Karpas-422 (cell line): ENCODE results near the gene STX2. TPM values are rescaled to one million over a fixed set of nuclear protein-coding genes. Genes with fewer than 3 reads are reported as not detected.
"Not testable (repeated sequence)": the region's sequence is repeated elsewhere in the genome, so short reads cannot be mapped to it uniquely, and the experiment has no call there.

Experiments
- DNase-seq: peaks from one replicate; pipeline ENCODE4 v3.0.0-alpha.2; 2015
- H2AFZ ChIP-seq: fragments of 200-600 bp; sonication (generic); 2 replicates; pipeline ENCODE4 v1.6.1; 2014; ENCODE audit warnings: antibody characterized with exemption, low read length, mixed read lengths
- H3K27ac ChIP-seq: fragments of 200-600 bp; sonication (generic); 2 replicates; pipeline ENCODE4 v1.5.1; 2014; ENCODE audit warnings: mild to moderate bottlenecking, low read length, moderate library complexity
- H3K27me3 ChIP-seq: fragments of 200-600 bp; sonication (generic); 2 replicates; pipeline ENCODE4 v1.6.1; 2014; ENCODE audit warnings: low read length, mixed read lengths
- H3K36me3 ChIP-seq: fragments of 200-600 bp; sonication (generic); 2 replicates; pipeline ENCODE4 v1.6.1; 2014; ENCODE audit warnings: low read length, mixed read lengths; ENCODE audit not compliant: insufficient read depth
- H3K4me1 ChIP-seq: fragments of 200-600 bp; sonication (generic); 2 replicates; pipeline ENCODE4 v1.6.1; 2014; ENCODE audit warnings: mild to moderate bottlenecking, low read length, mixed read lengths
- H3K4me2 ChIP-seq: fragments of 200-600 bp; sonication (generic); 2 replicates; pipeline ENCODE4 v1.6.1; 2014; ENCODE audit warnings: low read length, low read depth, mild to moderate bottlenecking; ENCODE audit not compliant: poor library complexity, severe bottlenecking
- H3K4me3 ChIP-seq: fragments of 200-600 bp; sonication (generic); 2 replicates; pipeline ENCODE4 v1.5.1; 2014; ENCODE audit warnings: mild to moderate bottlenecking, antibody characterized with exemption, low read length, mixed read lengths
- H3K79me2 ChIP-seq: fragments of 200-600 bp; sonication (generic); 2 replicates; pipeline ENCODE4 v1.6.1; 2014; ENCODE audit warnings: mild to moderate bottlenecking, low read length, mixed read lengths
- H3K9ac ChIP-seq: fragments of 200-600 bp; sonication (generic); 2 replicates; pipeline ENCODE4 v1.6.0; 2014; ENCODE audit warnings: low read length
- H3K9me2 ChIP-seq: fragments of 200-600 bp; sonication (generic), shearing (Covaris generic); replicated peaks from 2 replicates; pipeline ENCODE4 v1.6.0; 2014; ENCODE audit warnings: mild to moderate bottlenecking, low read length, moderate library complexity; ENCODE audit not compliant: insufficient read depth
- H3K9me3 ChIP-seq: fragments of 300-700, 200-600 bp; sonication (generic); 2 replicates; pipeline ENCODE4 v1.6.1; 2014; ENCODE audit warnings: low read length, mixed read lengths
- H4K20me1 ChIP-seq: fragments of 200-600 bp; sonication (generic); 2 replicates; pipeline ENCODE4 v1.6.1; 2014; ENCODE audit warnings: mild to moderate bottlenecking, antibody characterized with exemption, low read length, low read depth; ENCODE audit not compliant: insufficient read depth
- total RNA-seq: library from RNA; depleted of rRNA; stranded (reverse); fragments of >200 nt; shearing (Covaris generic); gene quantifications from 2 replicates; pipeline ENCODE4 v1.2.3, GENCODE V29; 2014; ENCODE audit warnings: low replicate concordance

STX2 gene
- total RNA-seq, 1 experiment from 2014 or later, result 19.2 TPM

DNA sequence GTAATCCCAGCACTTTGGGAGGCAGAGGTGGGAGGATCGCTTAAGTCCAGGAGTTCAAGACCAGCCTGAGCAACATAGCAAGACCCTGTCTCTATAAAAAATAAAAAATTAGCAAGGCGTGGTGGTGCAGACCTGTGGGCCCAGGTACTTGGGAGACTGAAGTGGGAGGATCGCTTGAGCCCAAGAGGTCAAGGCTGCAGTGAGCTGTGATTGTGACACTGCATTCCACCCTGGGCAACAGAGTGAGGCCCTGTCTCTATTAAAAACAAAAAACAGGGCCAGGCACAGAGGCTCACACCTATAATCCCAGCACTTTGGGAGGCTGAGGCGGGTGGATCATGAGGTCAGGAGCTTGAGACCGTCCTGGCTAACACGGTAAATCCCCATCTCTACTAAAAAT lies 9.1 kb upstream of the STX2 start:
- H3K27ac ChIP-seq, H3K4me1 ChIP-seq, H3K4me2 ChIP-seq: not testable (repeated sequence)

DNA sequence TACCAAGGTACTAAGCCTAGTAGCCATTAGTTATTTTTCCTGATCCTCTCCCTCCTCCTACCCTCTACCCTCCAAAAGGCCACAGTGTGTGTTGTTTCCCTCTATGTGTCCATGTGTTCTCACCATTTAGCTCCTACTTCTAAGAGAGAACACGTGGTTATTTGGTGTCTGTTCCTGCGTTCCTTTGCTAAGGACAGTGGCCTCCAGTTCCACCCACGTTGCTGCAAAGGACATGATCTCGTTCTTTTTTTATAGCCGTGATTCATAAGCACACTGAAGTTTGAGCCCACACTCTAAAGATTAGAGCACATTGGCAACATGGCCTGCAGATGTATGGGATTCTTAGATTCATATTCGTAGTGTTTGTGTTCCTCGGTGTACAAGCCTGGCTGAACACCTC lies 8.1 kb upstream of the STX2 start:
- H3K36me3 ChIP-seq, result no peaks in the 10 kb centered on the region
- no peak overlapping the region for H3K27ac ChIP-seq
- no peak overlapping the region for H3K4me2 ChIP-seq
- DNase-seq, result no peak
- H3K4me3 ChIP-seq, result no peak overlapping the region
- H3K27me3 ChIP-seq, result no peaks in the 10 kb centered on the region
- H3K9me3 ChIP-seq, result no peaks in the 10 kb centered on the region
- H2AFZ ChIP-seq, result no peak overlapping the region
- H3K4me1 ChIP-seq, result no peaks in the 10 kb centered on the region
- no peaks in the 10 kb centered on the region for H3K9me2 ChIP-seq
- H3K79me2 ChIP-seq, result no peaks in the 10 kb centered on the region
- no peaks in the 10 kb centered on the region for H4K20me1 ChIP-seq
- no peak overlapping the region for H3K9ac ChIP-seq

More for the DNA sequence above, 9.1 kb upstream of the STX2 start:
- H2AFZ ChIP-seq, H3K4me3 ChIP-seq, H3K9me2 ChIP-seq, H3K9ac ChIP-seq, H3K27me3 ChIP-seq, H3K79me2 ChIP-seq, H3K9me3 ChIP-seq, DNase-seq, H4K20me1 ChIP-seq, H3K36me3 ChIP-seq: not testable (repeated sequence)

DNA sequence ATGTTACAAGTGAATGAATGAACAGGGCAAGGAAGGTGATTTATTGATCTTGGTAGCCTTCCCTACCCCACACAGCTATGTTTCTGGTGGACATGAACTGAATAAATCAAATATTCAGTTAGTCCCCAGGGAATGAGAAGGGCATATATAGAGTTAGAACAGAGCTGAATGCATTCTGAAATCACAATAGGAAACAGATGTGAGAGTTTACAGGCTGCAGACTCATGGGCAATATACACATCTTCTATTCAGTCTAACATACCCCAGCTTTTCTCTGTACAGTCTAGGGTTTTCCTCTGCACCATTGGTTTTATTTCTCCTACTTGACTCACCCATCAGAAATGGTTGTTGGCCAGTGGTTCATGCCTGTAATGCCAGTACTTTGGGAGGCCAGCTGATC lies 7.3 kb upstream of the STX2 start:
- no peak for DNase-seq
- no peaks in the 10 kb centered on the region for H3K9me2 ChIP-seq
- H3K4me1 ChIP-seq, result no peaks in the 10 kb centered on the region
- H3K79me2 ChIP-seq, result no peaks in the 10 kb centered on the region
- no peaks in the 10 kb centered on the region for H4K20me1 ChIP-seq
- H3K4me3 ChIP-seq, result no peak overlapping the region
- no peak overlapping the region for H3K9ac ChIP-seq
- H3K9me3 ChIP-seq, result no peaks in the 10 kb centered on the region
- no peak overlapping the region for H3K4me2 ChIP-seq
- no peaks in the 10 kb centered on the region for H3K27me3 ChIP-seq
- no peak overlapping the region for H3K27ac ChIP-seq
- H2AFZ ChIP-seq, result no peak overlapping the region
- no peaks in the 10 kb centered on the region for H3K36me3 ChIP-seq

DNA sequence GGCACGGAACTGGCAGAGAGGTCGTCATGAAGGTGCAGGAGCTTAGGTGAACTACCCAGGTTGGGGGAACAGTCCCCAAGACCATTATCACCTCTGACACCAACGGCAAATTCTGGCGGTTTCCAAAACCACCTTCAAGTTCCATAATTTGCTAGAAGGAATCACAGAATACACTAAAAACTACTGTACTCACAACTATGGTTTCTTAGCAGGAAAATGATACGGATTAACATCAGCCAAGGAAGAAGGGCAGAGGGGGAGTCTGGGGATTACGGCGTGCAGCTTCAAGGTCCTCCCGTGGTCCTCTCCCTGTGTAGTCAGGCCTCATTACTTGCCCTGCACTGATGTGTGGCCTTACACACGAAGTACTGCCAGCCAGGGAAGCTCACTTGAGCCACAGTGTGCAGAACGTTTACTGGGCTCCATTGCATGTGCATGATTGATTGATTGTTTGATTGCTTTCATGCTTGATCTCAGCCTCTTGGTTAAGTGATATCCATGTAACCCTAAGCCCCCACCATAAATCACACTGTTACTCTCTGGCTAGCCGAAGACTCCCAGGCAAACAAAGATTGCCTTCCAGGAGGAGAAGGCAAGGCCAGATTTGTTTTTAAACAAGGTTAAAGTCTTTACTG lies 837 bp upstream of the STX2 start:
- no peak for DNase-seq
- Histone ChIP-seq H3K9me2 (no peaks in the 10 kb centered on the region), H3K27me3 (no peaks in the 10 kb centered on the region), H3K27ac (no peak overlapping the region), H2AFZ (peak overlapping the region; percentile 99), H3K79me2 (peaks cover 37% of the 10 kb centered on the region), H4K20me1 (no peaks in the 10 kb centered on the region), H3K9ac (peak overlapping the region; percentile 59), H3K4me1 (peaks cover 24% of the 10 kb centered on the region), H3K4me2 (peak overlapping the region; percentile 88), H3K36me3 (no peaks in the 10 kb centered on the region), H3K9me3 (no peaks in the 10 kb centered on the region), H3K4me3 (peak overlapping the region; percentile 62)

DNA sequence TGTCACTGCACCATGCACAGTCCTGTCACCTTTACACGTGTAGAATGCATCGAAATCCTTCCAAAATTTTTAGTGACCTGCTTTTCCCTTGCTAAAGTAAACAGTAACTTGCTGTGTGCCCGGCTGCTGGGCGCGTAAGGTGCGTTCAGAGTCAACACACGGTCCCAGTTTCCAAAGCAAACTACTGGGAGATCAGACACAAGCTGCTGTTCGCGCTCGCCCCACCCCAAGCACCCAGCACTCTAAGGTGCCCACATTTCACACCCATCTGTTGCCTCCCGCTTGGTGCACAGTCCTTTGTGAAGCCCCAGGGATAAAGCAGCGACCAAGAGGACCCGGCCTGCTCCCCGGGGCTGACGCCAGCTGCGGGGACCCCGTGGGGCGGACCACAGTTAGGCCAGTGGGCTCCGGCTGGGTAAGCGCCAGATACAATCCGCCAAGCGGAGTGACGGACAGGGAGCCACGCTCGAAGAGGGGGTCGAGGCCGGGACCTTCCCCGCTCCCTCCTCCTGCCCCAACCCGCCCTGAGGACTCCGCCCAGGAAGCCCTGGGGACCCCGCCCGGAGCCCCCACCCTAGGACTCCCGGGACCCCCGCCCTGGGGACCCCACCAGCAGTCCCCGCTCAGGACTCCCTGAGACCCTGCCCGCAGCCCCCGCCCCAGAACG lies 633 bp downstream of the STX2 start:
- Histone ChIP-seq H3K9me3 (no peaks in the 10 kb centered on the region), H3K27me3 (no peaks in the 10 kb centered on the region), H3K36me3 (no peaks in the 10 kb centered on the region), H2AFZ (no peak overlapping the region), H3K4me2 (peak overlapping the region; percentile 98), H3K9ac (peak overlapping the region; percentile 97), H3K4me1 (peaks cover 24% of the 10 kb centered on the region), H3K79me2 (peaks cover 51% of the 10 kb centered on the region), H3K4me3 (peak overlapping the region; percentile 99), H3K27ac (no peak overlapping the region; the same call in 1 of the 2 replicates), H3K9me2 (no peaks in the 10 kb centered on the region), H4K20me1 (no peaks in the 10 kb centered on the region)
- peak; percentile 70 for DNase-seq

DNA sequence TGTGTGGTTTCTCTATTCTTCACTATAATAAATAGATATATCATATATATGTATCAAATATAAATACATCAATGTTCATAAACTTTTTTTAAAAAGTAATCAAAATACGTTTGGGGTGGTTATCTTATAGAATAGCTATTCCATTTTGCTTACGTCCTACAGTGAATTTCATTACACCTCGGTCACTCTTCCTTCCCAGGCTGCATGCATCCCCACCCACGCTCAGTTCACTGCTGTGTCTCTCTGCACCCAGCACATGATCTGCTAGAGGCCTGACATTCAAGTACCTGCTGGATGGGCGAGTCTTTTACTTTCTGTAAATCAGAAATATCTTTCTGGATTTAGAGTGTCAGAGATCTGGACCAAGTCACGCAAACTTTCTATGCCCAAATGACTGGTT lies 3.6 kb downstream of the STX2 start:
- H4K20me1 ChIP-seq, result no peaks in the 10 kb centered on the region

DNA sequence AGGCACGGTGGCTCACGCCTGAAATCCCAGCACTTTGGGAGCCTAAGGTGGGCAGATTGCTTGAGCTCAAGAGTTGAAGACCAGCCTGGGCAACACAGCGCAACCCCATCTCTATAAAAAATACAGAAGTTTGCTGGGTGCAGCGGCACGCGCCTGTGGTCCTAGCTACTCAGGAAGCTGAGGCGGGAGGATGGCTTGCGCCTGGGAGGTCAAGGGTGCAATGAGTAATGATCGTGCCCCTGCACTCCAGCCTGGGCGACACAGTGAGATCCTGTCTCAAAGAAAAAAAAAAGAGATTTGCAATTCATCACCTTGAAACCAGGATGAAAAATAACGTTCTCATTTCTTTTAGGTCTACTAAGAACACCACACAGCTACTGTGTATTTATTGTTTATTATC lies 4.0 kb downstream of the STX2 start:
- Histone ChIP-seq H4K20me1 (no peaks in the 10 kb centered on the region), H3K9me2 (no peaks in the 10 kb centered on the region), H3K9me3 (no peaks in the 10 kb centered on the region), H3K36me3 (no peaks in the 10 kb centered on the region), H3K4me2 (no peak overlapping the region), H3K27ac (no peak overlapping the region), H3K4me3 (no peak overlapping the region), H3K4me1 (peaks cover 35% of the 10 kb centered on the region), H3K9ac (no peak overlapping the region), H2AFZ (no peak overlapping the region), H3K27me3 (no peaks in the 10 kb centered on the region), H3K79me2 (peaks cover 83% of the 10 kb centered on the region)
- DNase-seq, result no peak

More for the DNA sequence above, 3.6 kb downstream of the STX2 start:
- H3K27me3 ChIP-seq, result no peaks in the 10 kb centered on the region
- H3K4me2 ChIP-seq, result no peak overlapping the region
- no peaks in the 10 kb centered on the region for H3K9me3 ChIP-seq
- no peak for DNase-seq
- H3K4me1 ChIP-seq, result peaks cover 32% of the 10 kb centered on the region
- no peak overlapping the region for H3K4me3 ChIP-seq
- no peak overlapping the region for H3K27ac ChIP-seq
- no peaks in the 10 kb centered on the region for H3K36me3 ChIP-seq
- H3K9ac ChIP-seq, result no peak overlapping the region
- H3K9me2 ChIP-seq, result no peaks in the 10 kb centered on the region
- H3K79me2 ChIP-seq, result peaks cover 79% of the 10 kb centered on the region
- H2AFZ ChIP-seq, result no peak overlapping the region

DNA sequence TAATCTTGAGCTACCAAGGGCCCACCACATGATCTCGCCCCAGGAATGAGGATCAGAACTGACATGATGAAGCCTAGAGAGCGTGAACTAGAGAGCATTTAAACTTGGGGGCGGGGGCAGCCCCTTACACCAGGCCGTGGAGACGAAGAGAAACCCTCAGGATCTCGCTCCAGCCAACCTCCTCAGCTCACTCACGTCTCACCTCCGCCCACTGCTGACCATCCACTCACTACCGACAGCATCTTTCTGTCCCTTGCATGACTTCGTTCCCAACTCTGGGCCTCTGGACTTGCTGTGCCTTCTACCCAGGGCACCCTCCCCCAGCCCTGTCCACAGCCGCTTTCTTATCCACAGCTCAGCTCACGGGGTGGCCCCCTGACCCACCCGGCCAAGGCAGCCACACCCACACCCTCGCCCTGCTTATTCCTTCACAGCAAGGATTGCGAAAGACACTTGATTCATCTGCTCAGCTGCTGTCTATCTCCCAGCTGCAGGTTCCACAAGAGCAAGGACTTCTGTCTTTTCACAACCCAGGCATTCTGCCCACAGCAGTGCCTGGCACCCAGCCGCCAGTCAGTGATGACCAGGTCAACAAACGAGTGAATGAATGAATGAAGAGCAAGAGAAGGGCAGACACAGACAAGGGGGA lies 6.4 kb downstream of the STX2 start:
- H3K9me2 ChIP-seq, result no peaks in the 10 kb centered on the region
- no peaks in the 10 kb centered on the region for H3K9me3 ChIP-seq
- H3K79me2 ChIP-seq, result peaks cover 91% of the 10 kb centered on the region
- H3K4me2 ChIP-seq, result no peak overlapping the region
- H3K9ac ChIP-seq, result no peak overlapping the region
- H3K27me3 ChIP-seq, result no peaks in the 10 kb centered on the region
- peaks cover 22% of the 10 kb centered on the region for H3K4me1 ChIP-seq
- H2AFZ ChIP-seq, result no peak overlapping the region
- no peaks in the 10 kb centered on the region for H3K36me3 ChIP-seq
- no peak overlapping the region for H3K27ac ChIP-seq
- no peak overlapping the region for H3K4me3 ChIP-seq
- DNase-seq, result no peak
- H4K20me1 ChIP-seq, result no peaks in the 10 kb centered on the region
